Esophagus muscularis mucosa (tissue), 3 donors: ENCODE measurements around the gene MYL11.

Experiments
- POLR2A ChIP-seq: fragments of 450-650 bp; IDR thresholded peaks from one replicate; pipeline ENCODE4 v1.6.1; 2017; ENCODE audit warnings: antibody characterized with exemption, moderate library complexity, mild to moderate bottlenecking, low read depth
- TF ChIP-seq, protein P1 (sequence below), 3 experiments: fragments of 200-600 bp in 2 of 3; fragments of 450-650 bp in 1 of 3; sonication (generic) in 2 of 3; IDR thresholded peaks; one replicate each; pipeline ENCODE4 v1.5.1; 2017 to 2019; ENCODE audit warnings: antibody characterized with exemption in 3 of 3, mild to moderate bottlenecking in 2 of 3, moderate library complexity in 1 of 3

DNA sequence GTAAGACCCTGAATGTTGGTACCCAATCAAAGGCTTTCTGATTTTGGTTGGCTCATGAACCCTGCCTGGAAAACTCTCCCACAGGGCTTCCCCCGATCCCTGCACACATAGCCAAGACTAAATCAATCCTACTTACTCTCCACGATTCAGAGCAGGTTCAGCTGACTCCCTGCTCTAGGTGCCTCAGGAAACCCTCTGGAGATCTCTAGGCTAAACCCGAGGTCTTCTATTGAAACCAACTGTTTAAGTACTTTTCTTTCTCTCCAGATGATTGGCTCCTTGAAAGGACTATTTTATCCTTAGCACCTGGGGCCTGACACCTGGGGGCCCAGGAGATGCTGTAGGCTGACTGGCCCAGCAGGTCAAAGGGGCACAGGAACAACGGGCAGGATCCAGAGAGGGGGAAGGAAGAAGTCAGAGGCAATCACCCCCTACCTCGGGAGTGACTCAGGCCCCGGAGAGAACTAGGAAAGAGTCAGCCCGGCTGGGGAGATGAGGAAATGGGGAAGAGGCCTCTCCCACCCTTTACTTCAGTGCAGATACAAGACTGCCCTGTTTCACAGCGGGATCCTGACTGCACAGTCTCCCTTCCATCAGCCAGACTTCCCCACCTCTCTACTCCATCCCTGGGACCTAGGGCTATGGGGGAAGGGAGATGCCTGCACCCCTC is 6.3 kb upstream of the MYL11 start:
- no peak for TF ChIP-seq POLR2A
- TF ChIP-seq, protein P1, sequence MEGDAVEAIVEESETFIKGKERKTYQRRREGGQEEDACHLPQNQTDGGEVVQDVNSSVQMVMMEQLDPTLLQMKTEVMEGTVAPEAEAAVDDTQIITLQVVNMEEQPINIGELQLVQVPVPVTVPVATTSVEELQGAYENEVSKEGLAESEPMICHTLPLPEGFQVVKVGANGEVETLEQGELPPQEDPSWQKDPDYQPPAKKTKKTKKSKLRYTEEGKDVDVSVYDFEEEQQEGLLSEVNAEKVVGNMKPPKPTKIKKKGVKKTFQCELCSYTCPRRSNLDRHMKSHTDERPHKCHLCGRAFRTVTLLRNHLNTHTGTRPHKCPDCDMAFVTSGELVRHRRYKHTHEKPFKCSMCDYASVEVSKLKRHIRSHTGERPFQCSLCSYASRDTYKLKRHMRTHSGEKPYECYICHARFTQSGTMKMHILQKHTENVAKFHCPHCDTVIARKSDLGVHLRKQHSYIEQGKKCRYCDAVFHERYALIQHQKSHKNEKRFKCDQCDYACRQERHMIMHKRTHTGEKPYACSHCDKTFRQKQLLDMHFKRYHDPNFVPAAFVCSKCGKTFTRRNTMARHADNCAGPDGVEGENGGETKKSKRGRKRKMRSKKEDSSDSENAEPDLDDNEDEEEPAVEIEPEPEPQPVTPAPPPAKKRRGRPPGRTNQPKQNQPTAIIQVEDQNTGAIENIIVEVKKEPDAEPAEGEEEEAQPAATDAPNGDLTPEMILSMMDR (IDR thresholded peaks at IDR 0.05) = no peak
